NCI-H748 (cell line): Measurements from ENCODE around the gene F2RL2.

Experiments
- DNase-seq: peaks from one replicate; lab custom pipeline; 2025; ENCODE audit not compliant: unreplicated experiment; lab: John Stamatoyannopoulos, UW

Gene F2RL2

GRCh38 chr5:76622973-76623596, at the start of gene F2RL2:
Gene F2RL2 (minus strand): TSS chr5:76623403. CDS start chr5:76623230, 173 bp downstream.
- no peak for DNase-seq

GRCh38 chr5:76672242-76672641, 49.0 kb upstream of the F2RL2 start:
- DNase-seq = no peak

- DNase-seq = no peak
Observed at GRCh38 chr5:76670508-76670907, 47.3 kb upstream of the F2RL2 start.

- DNase-seq = no peak
Observed at GRCh38 chr5:76669245-76669644, 46.0 kb upstream of the F2RL2 start.

- DNase-seq = no peak
Observed at GRCh38 chr5:76667495-76667894, 44.3 kb upstream of the F2RL2 start.

- DNase-seq = no peak
Observed at GRCh38 chr5:76664079-76664478, 40.9 kb upstream of the F2RL2 start.

GRCh38 chr5:76663573-76663972, 40.4 kb upstream of the F2RL2 start:
- no peak for DNase-seq

- DNase-seq = no peak
Observed at GRCh38 chr5:76662521-76662920, 39.3 kb upstream of the F2RL2 start.

- DNase-seq = no peak
Observed at GRCh38 chr5:76660360-76660759, 37.2 kb upstream of the F2RL2 start.

- DNase-seq = no peak
Observed at GRCh38 chr5:76657683-76658311, 34.6 kb upstream of the F2RL2 start.

GRCh38 chr5:76657091-76657490, 33.9 kb upstream of the F2RL2 start:
- no peak for DNase-seq

GRCh38 chr5:76652809-76653414, 29.7 kb upstream of the F2RL2 start:
- DNase-seq = no peak

GRCh38 chr5:76649140-76649539, 25.9 kb upstream of the F2RL2 start:
- no peak for DNase-seq

- no peak for DNase-seq
Observed at GRCh38 chr5:76643371-76643770, 20.2 kb upstream of the F2RL2 start.

GRCh38 chr5:76642390-76643040, 19.3 kb upstream of the F2RL2 start:
- no peak for DNase-seq

- peak; percentile 62 for DNase-seq
Observed at GRCh38 chr5:76641514-76642120, 18.4 kb upstream of the F2RL2 start.

GRCh38 chr5:76638479-76638878, 15.3 kb upstream of the F2RL2 start:
- DNase-seq = no peak

- DNase-seq = no peak
Observed at GRCh38 chr5:76637490-76637889, 14.3 kb upstream of the F2RL2 start.

GRCh38 chr5:76634661-76635060, 11.5 kb upstream of the F2RL2 start:
- no peak for DNase-seq

- no peak for DNase-seq
Observed at GRCh38 chr5:76626738-76627137, 3.5 kb upstream of the F2RL2 start.

GRCh38 chr5:76625087-76625815, 2.0 kb upstream of the F2RL2 start:
- no peak for DNase-seq
